ENCODE data around the gene HLA-DPA1. TPM values are rescaled to one million over a fixed set of nuclear protein-coding genes. Genes with fewer than 3 reads are reported as not detected.
A peak's percentile ranks its signal among the peaks of the same experiment; 100 is the strongest.

The HLA-DPA1 gene
- polyA plus RNA-seq, 3 donors from 2014 or later, result 173 to 252 (median 202) TPM

DNA sequence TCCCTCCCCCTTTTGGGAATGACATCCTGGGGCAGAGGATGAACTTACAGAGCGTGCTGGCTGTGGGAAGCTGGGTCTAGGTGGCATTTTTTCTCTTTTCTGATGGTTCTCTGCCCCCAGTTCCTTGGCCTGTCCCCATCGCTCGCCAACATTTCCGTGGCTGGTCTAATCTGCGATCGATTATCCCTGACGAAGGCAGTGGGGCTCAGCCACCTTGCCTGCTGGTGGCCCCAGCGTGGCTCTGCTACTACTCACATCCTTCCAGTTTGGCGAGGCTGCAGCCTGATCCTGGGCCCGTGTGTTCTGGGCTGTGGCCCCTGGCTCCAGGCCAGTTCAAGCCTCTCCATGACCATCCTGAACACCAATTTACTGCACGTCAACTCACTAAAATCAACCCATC, 57.7 kb downstream of the HLA-DPA1 start:
- H3K27ac Mint-ChIP-seq, result no peak overlapping the region
- no peaks in the 10 kb centered on the region for H3K36me3 Mint-ChIP-seq
- peaks cover 21 to 22% of the 10 kb centered on the region in 2 donors for H3K4me1 Mint-ChIP-seq
- no peak overlapping the region for H3K4me3 Mint-ChIP-seq
- H3K27me3 Mint-ChIP-seq (ENCODE audit: low read depth in 3 of 3), result peaks cover 0 to 6% (median 0%) of the 10 kb centered on the region in 3 donors
- DNase-seq, result no peak
- no peaks in the 10 kb centered on the region for H3K9me3 Mint-ChIP-seq

DNA sequence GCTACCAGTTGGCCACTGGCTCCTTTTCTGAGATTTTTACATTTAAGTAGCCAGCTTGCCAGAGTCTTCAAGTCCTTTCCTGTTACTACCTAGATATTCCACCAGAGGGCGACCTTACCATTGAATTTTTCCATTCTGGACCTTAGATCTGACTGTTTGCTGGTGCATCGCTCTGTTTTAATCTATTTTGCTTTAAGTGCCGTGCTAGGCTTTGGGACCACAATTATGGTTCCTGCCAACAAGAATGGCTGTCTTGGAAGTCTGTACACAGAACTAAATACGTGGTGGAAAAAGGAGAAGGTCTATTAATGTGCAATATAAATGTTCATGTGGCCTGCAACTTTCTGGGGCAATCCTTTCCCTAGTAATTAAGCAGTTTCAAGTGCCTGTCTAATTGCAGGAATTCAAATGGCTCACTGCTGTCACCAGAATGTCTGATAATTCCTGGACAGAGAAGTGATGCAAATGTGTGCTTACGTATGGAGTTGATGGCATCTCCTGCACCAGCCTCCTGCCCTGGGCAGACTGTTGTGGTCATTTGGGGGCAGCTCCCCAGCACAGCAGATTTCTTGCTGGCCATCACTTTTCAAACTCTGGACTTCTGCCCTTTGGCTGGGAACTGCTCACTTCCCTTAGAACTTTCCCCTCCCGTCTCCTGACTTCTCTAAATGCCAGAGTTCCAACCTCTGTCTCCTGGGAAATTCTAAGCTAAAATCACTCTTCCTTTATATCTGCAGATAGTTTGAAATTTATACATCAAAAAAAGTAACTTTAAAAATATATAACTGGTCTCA, 58.4 kb downstream of the HLA-DPA1 start:
- Mint-ChIP-seq H3K4me3 (no peak overlapping the region), H3K36me3 (no peaks in the 10 kb centered on the region), H3K9me3 (no peaks in the 10 kb centered on the region), H3K27me3 (ENCODE audit: low read depth in 3 of 3) (peaks cover 0 to 6% (median 0%) of the 10 kb centered on the region in 3 donors), H3K27ac (no peak overlapping the region), H3K4me1 (peaks cover 21 to 22% of the 10 kb centered on the region in 2 donors)
- DNase-seq, result peak; percentile 63 to 74 (median 70)

Other genes with a start within 250 kb of the HLA-DPA1 start
- 10 to 100 TPM; 16.9 to 67.6 (median 30.4) TPM for gene TAP2, start 234.9 kb downstream of the HLA-DPA1 start, polyA plus RNA-seq
- gene PSMB8, start 229.6 kb downstream of the HLA-DPA1 start, polyA plus RNA-seq, result 100 to 1,000 TPM; 495 to 696 (median 528) TPM
- 100 to 1,000 TPM; 310 to 465 (median 439) TPM for gene TAP1, start 219.9 kb downstream of the HLA-DPA1 start, polyA plus RNA-seq
- gene PSMB9, start 219.5 kb downstream of the HLA-DPA1 start, polyA plus RNA-seq, result 1,000 to 10,000 TPM in 1 of 3 donors, 100 to 1,000 TPM in 2; 694 to 1,190 (median 822) TPM
- gene HLA-DMB, start 132.6 kb downstream of the HLA-DPA1 start, polyA plus RNA-seq, result 100 to 1,000 TPM in 1 of 3 donors, 10 to 100 TPM in 2; 38.3 to 104 (median 89.1) TPM
- 10 to 100 TPM; 39.2 to 78.7 (median 69.7) TPM for gene HLA-DMA, start 120.6 kb downstream of the HLA-DPA1 start, polyA plus RNA-seq
- 100 to 1,000 TPM in 1 of 3 donors, 10 to 100 TPM in 2; 29.8 to 119 (median 31.5) TPM for gene BRD2, start 105.1 kb downstream of the HLA-DPA1 start, polyA plus RNA-seq
- 1 to 10 TPM in 2 of 3 donors, under 1 TPM in 1; 0.37 to 5.2 (median 2.8) TPM for gene HLA-DOA, start 64.1 kb downstream of the HLA-DPA1 start, polyA plus RNA-seq
- 100 to 1,000 TPM; 183 to 353 (median 296) TPM for gene HLA-DPB1, start 2.3 kb upstream of the HLA-DPA1 start, polyA plus RNA-seq
- gene COL11A2, start 118.8 kb upstream of the HLA-DPA1 start, polyA plus RNA-seq, result under 1 TPM in 2 of 3 donors, not detected in 1; 0.33 to 0.67 TPM
- 10 to 100 TPM in 1 of 3 donors, 1 to 10 TPM in 2; 6.0 to 11.8 (median 6.9) TPM for gene RXRB, start 127.0 kb upstream of the HLA-DPA1 start, polyA plus RNA-seq
- 10 to 100 TPM; 27.4 to 67.5 (median 45.4) TPM for gene SLC39A7, start 127.2 kb upstream of the HLA-DPA1 start, polyA plus RNA-seq
- gene HSD17B8, start 131.0 kb upstream of the HLA-DPA1 start, polyA plus RNA-seq, result 10 to 100 TPM; 28.8 to 47.6 (median 34.3) TPM
- 1 to 10 TPM; 5.5 to 9.5 (median 9.2) TPM for gene RING1, start 134.9 kb upstream of the HLA-DPA1 start, polyA plus RNA-seq
- 10 to 100 TPM; 11.6 to 26.8 (median 16.8) TPM for gene VPS52, start 198.2 kb upstream of the HLA-DPA1 start, polyA plus RNA-seq
- gene RPS18, start 198.4 kb upstream of the HLA-DPA1 start, polyA plus RNA-seq, result 1,000 to 10,000 TPM; 2,992 to 6,506 (median 3,113) TPM
- 10 to 100 TPM; 38.6 to 55.0 (median 44.1) TPM for gene B3GALT4, start 203.5 kb upstream of the HLA-DPA1 start, polyA plus RNA-seq
- 10 to 100 TPM; 59.4 to 81.6 (median 74.3) TPM for gene WDR46, start 215.6 kb upstream of the HLA-DPA1 start, polyA plus RNA-seq
- 10 to 100 TPM; 25.7 to 55.6 (median 49.2) TPM for gene PFDN6, start 216.0 kb upstream of the HLA-DPA1 start, polyA plus RNA-seq
- gene RGL2, start 225.3 kb upstream of the HLA-DPA1 start, polyA plus RNA-seq, result 10 to 100 TPM in 1 of 3 donors, 1 to 10 TPM in 2; 5.9 to 14.7 (median 8.0) TPM
- gene TAPBP, start 240.4 kb upstream of the HLA-DPA1 start, polyA plus RNA-seq, result 100 to 1,000 TPM; 303 to 707 (median 457) TPM
- gene ZBTB22, start 244.1 kb upstream of the HLA-DPA1 start, polyA plus RNA-seq, result 10 to 100 TPM; 14.5 to 18.1 (median 14.7) TPM
- gene DAXX, start 249.3 kb upstream of the HLA-DPA1 start, polyA plus RNA-seq, result 100 to 1,000 TPM in 1 of 3 donors, 10 to 100 TPM in 2; 71.6 to 159 (median 75.1) TPM